Activated T-helper 17 cell treated with anti-CD3 and anti-CD28 coated beads, Interleukin-2, amount 50 U/mL, for 72 hours (primary cell): Measurements from ENCODE around the gene CMSS1. TPM values are rescaled to one million over a fixed set of nuclear protein-coding genes. Genes with fewer than 3 reads are reported as not detected.
A peak's percentile ranks its signal among the peaks of the same experiment; 100 is the strongest.

Experiments used
- ATAC-seq: fragments of 150-1000 bp; cut with Tn5 transposase; replicated peaks from 2 replicates; pipeline ENCODE4 v1.10.0; 2021; ENCODE audit warnings: mild to moderate bottlenecking, moderate library complexity
- H3K27ac Mint-ChIP-seq: one replicate; pipeline ENCODE4 v1.8.0; 2022; ENCODE audit warnings: mixed read lengths
- H3K27me3 Mint-ChIP-seq: one replicate; pipeline ENCODE4 v1.8.0; 2022; ENCODE audit warnings: mixed read lengths
- H3K36me3 Mint-ChIP-seq: one replicate; pipeline ENCODE4 v1.8.0; 2022; ENCODE audit warnings: low read depth, mild to moderate bottlenecking, mixed read lengths
- H3K4me1 Mint-ChIP-seq: one replicate; pipeline ENCODE4 v1.8.0; 2022; ENCODE audit warnings: mixed read lengths
- H3K4me3 Mint-ChIP-seq: one replicate; pipeline ENCODE4 v1.8.0; 2022; ENCODE audit warnings: mild to moderate bottlenecking, mixed read lengths
- H3K9me3 Mint-ChIP-seq: one replicate; pipeline ENCODE4 v1.8.0; 2022; ENCODE audit warnings: mixed read lengths
- total RNA-seq, 2 donors: library from RNA; stranded (reverse); gene quantifications; one replicate each; pipeline ENCODE4 v1.2.3, GENCODE V29; 2022

CMSS1 gene
- total RNA-seq, 2 donors from 2014 or later, result 29.8 to 67.4 TPM

DNA sequence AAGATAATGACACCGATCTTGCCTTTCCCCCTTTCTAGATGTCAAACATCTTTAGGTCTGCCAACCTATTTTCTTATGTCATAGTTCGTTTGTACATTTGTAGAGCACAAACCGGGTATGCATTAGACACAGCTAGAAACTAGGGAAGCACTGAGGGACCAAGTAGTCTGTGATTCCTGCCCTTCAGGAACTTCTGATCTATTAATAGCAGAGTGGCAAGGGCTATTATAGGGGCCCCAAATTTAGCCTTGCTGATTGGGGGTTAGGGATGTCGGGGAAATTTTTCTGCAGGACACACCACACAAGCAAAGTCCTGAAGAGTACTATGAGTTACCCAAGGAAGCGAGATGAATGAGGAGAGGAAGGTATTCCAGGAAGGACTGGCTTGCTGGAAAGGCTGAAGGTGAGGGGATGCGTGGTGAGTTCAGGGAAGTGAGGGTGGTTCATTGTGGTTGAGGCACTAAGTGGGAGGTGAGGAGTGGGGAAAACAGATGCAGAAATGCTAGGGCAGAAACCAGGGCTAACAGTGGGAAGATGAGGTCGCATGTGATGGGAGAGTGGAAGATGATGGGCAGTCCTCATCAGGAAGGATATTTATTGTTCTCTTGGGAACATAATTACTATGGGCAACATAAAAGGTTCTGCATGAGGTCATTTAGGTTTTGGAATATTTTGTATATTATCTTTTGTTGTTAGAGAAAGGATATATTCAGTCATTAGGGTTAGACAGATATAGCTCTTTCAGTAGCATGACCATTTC, 144.3 kb downstream of the CMSS1 start:
- no peak for ATAC-seq
- Mint-ChIP-seq H3K27me3 (no peaks in the 10 kb centered on the region), H3K36me3 (peaks cover 5% of the 10 kb centered on the region), H3K4me3 (no peak overlapping the region), H3K27ac (no peak overlapping the region), H3K4me1 (peaks cover 4% of the 10 kb centered on the region), H3K9me3 (no peaks in the 10 kb centered on the region)

DNA sequence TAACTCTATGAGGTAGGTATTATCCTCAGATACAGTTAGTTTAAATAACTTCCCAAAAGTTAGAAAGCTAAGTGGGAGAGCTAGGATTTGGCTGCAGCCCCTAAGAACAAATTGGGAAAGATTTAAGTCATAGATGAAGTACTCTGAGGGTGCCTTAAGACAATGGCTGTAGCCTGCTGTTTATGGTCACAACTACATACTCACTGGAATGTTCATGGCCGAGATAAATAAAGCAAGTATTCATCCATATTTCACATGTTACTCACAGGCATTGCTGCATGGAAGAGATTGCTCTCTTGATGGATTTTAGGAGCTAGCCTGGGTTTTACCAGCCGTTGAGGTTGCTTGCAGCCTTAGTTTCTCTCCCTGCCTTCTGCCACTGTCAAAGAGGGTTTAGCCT, 145.0 kb downstream of the CMSS1 start:
- Mint-ChIP-seq H3K4me3 (no peak overlapping the region), H3K27me3 (no peaks in the 10 kb centered on the region), H3K36me3 (peaks cover 5% of the 10 kb centered on the region), H3K4me1 (peaks cover 4% of the 10 kb centered on the region), H3K9me3 (no peaks in the 10 kb centered on the region), H3K27ac (no peak overlapping the region)
- ATAC-seq, result no peak

DNA sequence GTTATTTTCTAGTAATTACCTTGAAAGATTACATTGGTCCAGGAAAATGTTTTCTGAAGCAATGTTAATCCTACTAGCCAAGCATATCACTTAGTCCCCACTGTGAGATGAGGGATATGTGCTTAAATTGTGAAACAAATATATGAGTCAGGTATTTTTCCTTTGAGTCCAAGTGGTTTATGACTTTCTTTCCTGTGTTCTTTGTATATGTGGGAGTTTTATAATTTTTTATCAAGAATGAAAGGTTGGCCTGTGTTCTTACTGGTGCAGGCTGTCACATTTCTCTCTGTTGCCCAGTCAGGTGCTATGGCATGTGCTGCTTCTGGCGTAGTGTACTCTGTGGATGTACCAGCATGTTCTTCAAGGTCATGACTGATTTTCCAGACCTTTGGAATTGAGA, 147.4 kb downstream of the CMSS1 start:
- peak; percentile 37 for ATAC-seq
- Mint-ChIP-seq H3K27me3 (no peaks in the 10 kb centered on the region), H3K9me3 (no peaks in the 10 kb centered on the region), H3K4me3 (no peak overlapping the region), H3K4me1 (peaks cover 9% of the 10 kb centered on the region), H3K27ac (no peak overlapping the region), H3K36me3 (peaks cover 5% of the 10 kb centered on the region)

DNA sequence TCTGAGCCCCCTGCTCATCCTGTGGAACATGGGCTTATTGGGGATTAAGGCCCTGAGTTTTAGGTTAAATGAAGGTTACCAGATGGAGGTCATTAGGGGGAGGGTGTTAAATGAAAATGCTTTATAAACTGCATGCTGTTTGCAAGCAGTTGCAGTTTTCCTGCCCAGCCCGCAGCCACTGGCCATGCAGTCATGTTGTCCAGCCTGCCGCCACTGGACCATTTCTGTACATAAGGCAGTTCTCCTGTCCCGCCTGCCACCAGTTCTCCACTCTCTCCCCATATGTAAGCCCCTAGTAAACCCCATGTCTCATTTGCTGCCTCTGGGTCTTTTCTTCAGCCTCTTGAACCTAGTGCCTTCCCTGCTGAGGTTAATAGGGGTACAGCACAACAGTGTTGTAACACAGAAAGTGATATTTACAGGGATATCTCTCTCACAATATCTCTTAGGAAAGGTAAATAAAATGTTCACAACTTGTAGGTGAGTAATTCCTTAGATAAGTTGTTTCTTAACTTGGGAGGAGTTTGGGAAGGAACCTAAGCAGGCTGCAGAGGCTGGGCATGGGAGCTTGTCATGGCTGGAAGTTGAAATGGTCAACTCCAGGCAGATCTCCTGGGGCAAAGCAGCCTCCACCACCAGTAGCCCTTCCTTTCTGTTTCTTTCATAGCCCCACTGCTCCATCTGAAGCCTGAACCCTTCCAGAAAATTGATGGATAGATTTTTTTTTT, 148.2 kb downstream of the CMSS1 start:
- Mint-ChIP-seq H3K4me3 (no peak overlapping the region), H3K36me3 (peaks cover 5% of the 10 kb centered on the region), H3K9me3 (no peaks in the 10 kb centered on the region), H3K27ac (no peak overlapping the region), H3K27me3 (no peaks in the 10 kb centered on the region), H3K4me1 (peaks cover 9% of the 10 kb centered on the region)
- ATAC-seq, result no peak

DNA sequence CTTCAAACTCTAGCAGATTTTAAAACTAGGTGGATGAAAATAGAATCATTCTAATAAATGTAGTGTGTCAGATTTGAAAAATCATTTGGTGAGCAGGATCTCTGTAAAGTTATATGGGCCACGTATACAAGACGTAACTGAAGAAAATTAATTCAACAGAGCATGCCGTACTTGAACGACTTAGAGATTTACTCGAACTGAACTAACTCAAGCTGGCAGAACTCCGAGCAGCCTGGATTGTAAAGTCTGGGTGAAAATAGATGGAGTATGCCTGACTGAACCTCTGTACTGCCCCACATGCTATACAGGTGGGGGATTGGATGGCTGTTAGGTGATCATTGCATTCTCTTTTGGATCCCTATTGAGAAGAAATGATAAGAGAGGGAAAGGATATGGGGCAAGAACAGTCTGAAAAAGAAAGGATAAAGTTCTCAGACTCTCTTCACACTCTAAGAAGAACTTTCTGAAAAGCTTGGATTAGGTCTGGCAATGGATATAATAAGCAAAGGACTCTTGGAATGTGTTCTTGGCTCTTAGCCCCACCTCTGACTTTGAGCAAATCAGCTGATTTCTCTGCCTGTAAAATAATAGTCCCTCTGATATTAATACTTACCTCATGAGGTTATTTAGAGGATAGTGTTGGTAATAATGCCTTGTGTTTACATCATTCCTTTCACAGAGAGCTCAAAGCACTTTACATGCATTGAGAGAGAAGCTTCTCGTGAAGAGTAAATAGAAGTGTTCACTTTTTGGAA, 149.2 kb downstream of the CMSS1 start:
- H3K4me3 Mint-ChIP-seq, result no peak overlapping the region
- no peak for ATAC-seq
- H3K27me3 Mint-ChIP-seq, result no peaks in the 10 kb centered on the region
- H3K4me1 Mint-ChIP-seq, result peaks cover 9% of the 10 kb centered on the region
- H3K27ac Mint-ChIP-seq, result no peak overlapping the region
- H3K9me3 Mint-ChIP-seq, result no peaks in the 10 kb centered on the region
- H3K36me3 Mint-ChIP-seq, result peaks cover 5% of the 10 kb centered on the region

DNA sequence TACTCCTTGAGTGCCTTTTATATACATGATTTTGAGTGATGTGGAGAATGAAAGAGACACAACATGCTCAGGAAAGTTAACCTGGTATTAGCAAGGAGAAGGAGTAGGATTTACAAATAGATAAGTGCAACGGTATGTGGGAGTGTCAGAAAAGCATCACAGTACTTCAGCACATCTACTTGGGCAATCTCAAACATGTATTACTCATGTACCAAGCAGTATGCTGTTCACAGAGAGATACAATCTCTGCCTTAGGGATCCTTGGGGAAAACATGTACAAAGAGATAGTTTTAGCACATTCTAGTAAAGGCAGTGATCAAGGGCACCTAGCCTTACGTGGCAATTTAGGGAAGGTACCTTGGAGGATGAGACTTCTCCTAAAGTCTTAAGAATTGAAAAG, 150.1 kb downstream of the CMSS1 start:
- no peak for ATAC-seq
- Mint-ChIP-seq H3K27me3 (no peaks in the 10 kb centered on the region), H3K4me3 (no peak overlapping the region), H3K4me1 (peaks cover 9% of the 10 kb centered on the region), H3K36me3 (peaks cover 5% of the 10 kb centered on the region), H3K9me3 (no peaks in the 10 kb centered on the region), H3K27ac (no peak overlapping the region)

DNA sequence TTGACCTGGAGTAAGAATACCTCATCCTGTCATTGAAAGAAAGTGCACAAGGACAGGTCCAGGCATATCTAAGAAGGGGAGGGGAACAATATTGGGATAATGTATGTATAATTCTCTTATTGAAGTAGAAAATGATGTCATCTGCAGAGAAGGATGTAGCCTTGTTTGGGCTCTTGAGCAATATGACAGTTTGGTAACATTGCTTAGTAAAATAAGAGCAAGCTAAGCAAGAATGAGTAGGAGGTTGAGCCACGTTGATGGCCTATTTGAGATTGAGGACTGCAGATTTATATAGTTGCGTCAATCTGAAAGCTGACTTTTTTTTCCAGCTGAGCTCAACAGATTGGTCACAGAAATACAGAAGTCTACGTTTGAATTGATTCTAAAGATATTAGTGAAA, 151.5 kb downstream of the CMSS1 start:
- Mint-ChIP-seq H3K36me3 (no peaks in the 10 kb centered on the region), H3K9me3 (no peaks in the 10 kb centered on the region), H3K4me3 (no peak overlapping the region), H3K27me3 (no peaks in the 10 kb centered on the region), H3K27ac (no peak overlapping the region), H3K4me1 (peaks cover 9% of the 10 kb centered on the region)
- peak; percentile 44 for ATAC-seq

DNA sequence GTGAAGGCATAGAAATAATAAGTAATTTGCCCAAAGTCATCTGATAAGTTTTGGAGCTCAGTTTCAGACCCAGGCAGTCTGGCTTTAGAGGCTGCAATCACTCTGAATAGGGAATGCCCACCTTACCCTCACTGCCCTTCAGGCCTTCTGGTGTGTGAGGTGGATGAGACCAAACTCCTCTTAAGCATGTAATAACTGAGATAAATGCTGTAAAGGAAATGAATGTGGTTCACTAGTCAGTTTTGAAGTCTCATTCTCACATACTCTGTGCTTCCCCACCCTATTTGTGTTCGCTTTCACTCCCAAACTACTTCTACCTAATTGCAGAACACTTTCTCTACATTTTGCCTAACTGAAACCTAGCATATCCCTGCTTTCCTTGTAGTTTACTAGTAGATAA, 152.5 kb downstream of the CMSS1 start:
- no peaks in the 10 kb centered on the region for H3K36me3 Mint-ChIP-seq
- H3K4me1 Mint-ChIP-seq, result peaks cover 6% of the 10 kb centered on the region
- peak; percentile 47 for ATAC-seq
- H3K4me3 Mint-ChIP-seq, result no peak overlapping the region
- no peaks in the 10 kb centered on the region for H3K27me3 Mint-ChIP-seq
- H3K27ac Mint-ChIP-seq, result no peak overlapping the region
- H3K9me3 Mint-ChIP-seq, result no peaks in the 10 kb centered on the region

DNA sequence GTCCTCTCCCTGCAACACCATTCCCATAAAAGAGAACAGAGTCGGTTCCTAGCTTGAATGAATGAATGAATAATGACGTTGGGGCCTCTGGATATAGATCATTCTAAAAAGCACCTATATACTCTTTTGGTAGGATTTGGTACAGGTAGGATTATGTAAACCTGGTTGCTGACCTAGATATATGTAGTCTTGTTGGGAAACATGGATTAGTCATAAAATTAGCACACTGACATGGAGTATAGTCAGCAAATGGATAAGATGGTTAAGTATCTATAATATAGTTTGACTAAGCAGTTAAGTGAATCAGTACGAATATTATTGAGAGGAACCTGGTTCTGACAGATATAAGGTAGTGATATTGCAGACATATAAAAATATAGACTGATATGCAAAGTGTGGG, 154.1 kb downstream of the CMSS1 start:
- no peak for ATAC-seq
- no peaks in the 10 kb centered on the region for H3K27me3 Mint-ChIP-seq
- peaks cover 5% of the 10 kb centered on the region for H3K4me1 Mint-ChIP-seq
- H3K27ac Mint-ChIP-seq, result no peak overlapping the region
- H3K36me3 Mint-ChIP-seq, result no peaks in the 10 kb centered on the region
- H3K4me3 Mint-ChIP-seq, result no peak overlapping the region
- no peaks in the 10 kb centered on the region for H3K9me3 Mint-ChIP-seq

DNA sequence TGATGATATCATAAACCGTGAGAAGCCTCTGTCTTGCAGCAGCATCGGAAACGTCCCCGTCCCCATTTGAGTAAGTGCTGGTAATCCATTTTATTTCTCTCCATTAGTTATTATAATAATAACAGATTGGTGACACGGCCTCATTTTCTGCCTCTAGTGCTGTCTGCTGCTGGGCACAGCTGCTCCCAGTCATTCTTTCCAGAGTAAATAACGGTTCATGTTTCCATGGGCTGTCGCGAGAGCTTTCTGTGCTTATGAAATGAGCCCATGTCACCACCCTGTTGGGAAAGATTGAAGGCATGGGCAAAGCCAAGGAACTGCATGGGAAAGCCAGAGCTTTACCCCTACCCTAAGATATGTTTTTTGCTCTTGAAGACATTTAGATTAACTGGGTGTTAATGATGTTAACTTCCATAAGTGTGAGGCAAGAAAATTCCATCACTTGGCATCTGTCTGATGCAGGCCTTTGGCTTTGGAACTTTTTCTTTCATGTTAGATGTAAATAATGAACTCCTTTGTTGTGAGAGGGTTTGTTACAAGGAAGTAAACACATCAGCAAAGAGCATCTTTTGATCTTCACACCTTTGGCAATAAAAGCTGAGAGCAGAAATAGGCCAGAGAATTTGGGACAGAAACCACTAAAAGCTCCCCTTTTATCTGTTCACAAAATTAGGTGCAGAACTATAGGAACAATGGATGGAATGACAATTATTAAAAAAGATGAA, 154.9 kb downstream of the CMSS1 start:
- H3K27ac Mint-ChIP-seq, result no peak overlapping the region
- H3K9me3 Mint-ChIP-seq, result peaks cover 6% of the 10 kb centered on the region
- no peaks in the 10 kb centered on the region for H3K27me3 Mint-ChIP-seq
- ATAC-seq, result no peak
- H3K4me1 Mint-ChIP-seq, result peaks cover 5% of the 10 kb centered on the region
- no peaks in the 10 kb centered on the region for H3K36me3 Mint-ChIP-seq
- no peak overlapping the region for H3K4me3 Mint-ChIP-seq

DNA sequence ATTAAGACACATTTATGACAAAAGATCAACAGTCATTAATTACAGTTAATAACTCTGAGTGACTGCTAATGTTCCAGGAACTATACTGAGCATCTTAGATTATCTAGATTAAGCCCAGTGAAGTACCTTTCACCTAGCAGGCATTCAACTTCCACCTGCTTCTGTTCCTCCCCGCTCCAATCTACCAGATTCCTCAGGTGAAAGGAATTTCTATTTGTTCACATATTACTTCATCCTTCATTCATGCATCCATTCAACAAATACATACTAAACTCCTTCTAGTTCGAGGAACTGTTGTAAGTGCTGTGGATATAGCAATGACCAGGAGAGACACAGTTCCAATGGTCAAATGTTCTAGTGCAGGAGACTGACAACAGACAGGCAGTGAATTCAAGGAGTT, 157.3 kb downstream of the CMSS1 start:
- ATAC-seq, result no peak
- Mint-ChIP-seq H3K36me3 (no peaks in the 10 kb centered on the region), H3K4me1 (no peaks in the 10 kb centered on the region), H3K9me3 (peaks cover 6% of the 10 kb centered on the region), H3K27me3 (no peaks in the 10 kb centered on the region), H3K27ac (no peak overlapping the region), H3K4me3 (no peak overlapping the region)

DNA sequence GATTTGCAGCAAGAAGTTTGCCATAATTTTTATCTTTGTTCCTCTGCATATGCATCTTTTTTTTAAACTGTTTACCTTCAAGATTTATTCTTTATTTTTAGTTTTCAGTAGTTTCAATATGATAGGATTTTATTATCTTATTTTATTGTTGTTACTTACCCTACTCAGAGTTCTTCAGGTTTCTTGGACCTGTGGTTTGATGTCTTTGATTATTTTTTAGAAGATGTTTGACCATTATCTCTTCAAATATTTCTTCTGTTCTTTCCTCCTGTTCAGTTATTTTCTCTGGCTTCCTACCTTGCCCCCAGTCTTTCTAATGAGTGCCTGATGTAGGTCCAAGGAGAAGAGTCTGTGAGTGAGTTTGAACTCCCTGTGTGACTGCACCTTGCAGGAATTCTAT, 158.9 kb downstream of the CMSS1 start:
- Mint-ChIP-seq H3K4me1 (no peaks in the 10 kb centered on the region), H3K27ac (no peak overlapping the region), H3K27me3 (no peaks in the 10 kb centered on the region), H3K9me3 (peaks cover 6% of the 10 kb centered on the region), H3K36me3 (no peaks in the 10 kb centered on the region), H3K4me3 (no peak overlapping the region)
- ATAC-seq, result no peak

DNA sequence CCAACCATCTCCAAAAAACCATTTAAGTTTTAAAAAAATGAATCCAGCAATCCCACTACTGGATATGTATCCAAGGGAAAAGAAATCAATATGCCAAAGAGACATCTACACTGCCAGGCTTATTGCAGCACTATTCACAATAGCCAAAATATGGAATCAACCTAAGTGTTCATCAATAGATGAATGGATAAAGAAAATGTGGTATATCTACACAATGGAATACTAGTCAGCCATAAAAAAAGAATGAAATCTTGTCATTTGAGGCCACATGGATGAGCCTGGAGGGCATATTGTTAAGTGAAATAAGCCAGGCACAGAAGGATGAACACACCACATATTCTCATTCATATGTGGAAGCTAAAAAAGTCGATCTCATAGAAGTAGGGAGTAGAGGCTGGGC, 160.6 kb downstream of the CMSS1 start:
- Mint-ChIP-seq H3K36me3 (no peaks in the 10 kb centered on the region), H3K4me1 (no peaks in the 10 kb centered on the region), H3K9me3 (peaks cover 6% of the 10 kb centered on the region), H3K27ac (no peak overlapping the region), H3K4me3 (no peak overlapping the region), H3K27me3 (no peaks in the 10 kb centered on the region)
- no peak for ATAC-seq

DNA sequence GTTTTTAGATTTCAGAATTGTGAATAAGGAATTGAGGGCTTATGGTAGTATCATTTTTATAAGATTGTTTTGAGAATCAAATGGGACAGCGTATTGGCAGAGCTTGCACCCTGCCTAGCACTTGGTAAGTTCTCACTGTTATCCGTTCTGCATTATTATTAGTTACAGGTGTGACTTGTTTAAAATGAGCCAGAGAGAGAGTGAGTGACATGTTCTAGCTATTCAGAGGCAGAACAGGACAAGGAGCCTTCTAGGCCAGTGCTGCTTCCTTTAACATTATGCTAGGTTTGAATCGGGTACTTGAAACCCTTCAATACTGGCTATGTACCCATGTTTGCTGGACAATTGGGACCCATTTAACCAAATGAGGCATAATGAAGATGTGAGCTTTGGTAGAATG, 162.9 kb downstream of the CMSS1 start:
- Mint-ChIP-seq H3K36me3 (no peaks in the 10 kb centered on the region), H3K4me1 (no peaks in the 10 kb centered on the region), H3K4me3 (no peak overlapping the region), H3K9me3 (peaks cover 6% of the 10 kb centered on the region), H3K27me3 (no peaks in the 10 kb centered on the region), H3K27ac (no peak overlapping the region)
- ATAC-seq, result no peak
